Measurements from ENCODE around the gene CLTCL1.
"Not testable (repeated sequence)": the region's sequence is repeated elsewhere in the genome, so short reads cannot be mapped to it uniquely, and the experiment has no call there.

CLTCL1 gene

GRCh38 chr22:19169947-19170318 is 121.6 kb downstream of the CLTCL1 start:
- no peak for DNase-seq (ENCODE audit: low read depth in 2 of 2)
- no peak overlapping the region for H3K4me3 ChIP-seq (replicated peaks in 1 of 2; ENCODE audit: low read depth in 2 of 2, low read length in 2 of 2)
- no peak for TF ChIP-seq CTCF (IDR thresholded peaks at IDR 0.05; ENCODE audit: low read depth, low read length)

GRCh38 chr22:19169002-19169946 is 122.2 kb downstream of the CLTCL1 start:
- DNase-seq (ENCODE audit: low read depth in 2 of 2): no peak
- peak overlapping the region; percentile 21 to 23 for H3K4me3 ChIP-seq (replicated peaks in 1 of 2; ENCODE audit: low read depth in 2 of 2, low read length in 2 of 2)
- no peak for TF ChIP-seq CTCF (IDR thresholded peaks at IDR 0.05; ENCODE audit: low read depth, low read length)

- no peak for DNase-seq (ENCODE audit: low read depth in 2 of 2)
- TF ChIP-seq CTCF (IDR thresholded peaks at IDR 0.05; ENCODE audit: low read depth, low read length): no peak
- H3K4me3 ChIP-seq (replicated peaks in 1 of 2; ENCODE audit: low read depth in 2 of 2, low read length in 2 of 2): no peak overlapping the region
Measured at GRCh38 chr22:19168088-19168890, 123.2 kb downstream of the CLTCL1 start.

- no peak for DNase-seq (ENCODE audit: low read depth in 2 of 2)
- H3K4me3 ChIP-seq (replicated peaks in 1 of 2; ENCODE audit: low read depth in 2 of 2, low read length in 2 of 2): no peak overlapping the region
- no peak for TF ChIP-seq CTCF (IDR thresholded peaks at IDR 0.05; ENCODE audit: low read depth, low read length)
Measured at GRCh38 chr22:19167106-19167869, 124.2 kb downstream of the CLTCL1 start.

- TF ChIP-seq CTCF (IDR thresholded peaks at IDR 0.05; ENCODE audit: low read depth, low read length): no peak
- no peak overlapping the region for H3K4me3 ChIP-seq (replicated peaks in 1 of 2; ENCODE audit: low read depth in 2 of 2, low read length in 2 of 2)
- no peak for DNase-seq (ENCODE audit: low read depth in 2 of 2)
Measured at GRCh38 chr22:19166421-19166820, 125.1 kb downstream of the CLTCL1 start.

- no peak for TF ChIP-seq CTCF (IDR thresholded peaks at IDR 0.05; ENCODE audit: low read depth, low read length)
- no peak overlapping the region for H3K4me3 ChIP-seq (replicated peaks in 1 of 2; ENCODE audit: low read depth in 2 of 2, low read length in 2 of 2)
- no peak for DNase-seq (ENCODE audit: low read depth in 2 of 2)
Measured at GRCh38 chr22:19164425-19164824, 127.1 kb downstream of the CLTCL1 start.

- H3K4me3 ChIP-seq (replicated peaks in 1 of 2; ENCODE audit: low read depth in 2 of 2, low read length in 2 of 2): not testable (repeated sequence)
Measured at GRCh38 chr22:19158649-19159048, 132.9 kb downstream of the CLTCL1 start.

GRCh38 chr22:19156109-19156508 is 135.4 kb downstream of the CLTCL1 start:
- not testable (repeated sequence) for DNase-seq (ENCODE audit: low read depth in 2 of 2); H3K4me3 ChIP-seq (replicated peaks in 1 of 2; ENCODE audit: low read depth in 2 of 2, low read length in 2 of 2)

More at GRCh38 chr22:19158649-19159048, 132.9 kb downstream of the CLTCL1 start:
- not testable (repeated sequence) for DNase-seq (ENCODE audit: low read depth in 2 of 2)

Data from cardiac fibroblast (primary cell).